ENCODE results near the gene RNF20. TPM values are rescaled to one million over a fixed set of nuclear protein-coding genes. Genes with fewer than 3 reads are reported as not detected.

Gene RNF20
- polyA plus RNA-seq, 1 donor (not counting 4 experiments of a cell fraction or from before 2014, with no cell fraction given): 28.8 TPM

- peaks cover 5% of the 10 kb centered on the region for H3K4me1 ChIP-seq (ENCODE audit: control insufficient read depth, extremely low read depth, insufficient read depth, low read length)
- H3K9me3 ChIP-seq (ENCODE audit: control insufficient read depth, low read depth, low read length): no peaks in the 10 kb centered on the region
- no peak overlapping the region for H3K9ac ChIP-seq (ENCODE audit: control insufficient read depth, extremely low read depth, insufficient read depth, low read length)
- H3K4me2 ChIP-seq (ENCODE audit: control insufficient read depth, extremely low read depth, insufficient read depth, low read depth, low read length): no peak overlapping the region
- no peaks in the 10 kb centered on the region for H4K20me1 ChIP-seq (ENCODE audit: control insufficient read depth, extremely low read depth, insufficient read depth, low read length)
- no peak overlapping the region for H3K27ac ChIP-seq (ENCODE audit: control insufficient read depth, insufficient read depth, low read length)
- no peaks in the 10 kb centered on the region for H3K79me2 ChIP-seq (ENCODE audit: control insufficient read depth, insufficient read depth, low read length)
- no peaks in the 10 kb centered on the region for H3K9me1 ChIP-seq (ENCODE audit: control insufficient read depth, extremely low read depth, insufficient read depth, low read length)
- no peak overlapping the region for H3K4me3 ChIP-seq (ENCODE audit: control insufficient read depth in 2 of 3, extremely low read depth in 1 of 3, insufficient read depth in 2 of 3, low read depth in 1 of 3, low read length in 3 of 3)
- no peaks in the 10 kb centered on the region for H3K36me3 ChIP-seq (ENCODE audit: control insufficient read depth in 2 of 2, extremely low read depth in 1 of 2, insufficient read depth in 2 of 2, low read length in 2 of 2)
- H3K27me3 ChIP-seq (ENCODE audit: control insufficient read depth, extremely low read depth, insufficient read depth, low read length): no peaks in the 10 kb centered on the region
- dilution Hi-C loops (cut with MboI; ENCODE audit: extremely low pct_ligation_motif_present, low sequenced_read_pairs): no loop called here
- FAIRE-seq (peak; percentile 62), DNase-seq (ENCODE audit: low read depth, low spot score) (peak; percentile 40)
- H2AFZ ChIP-seq (ENCODE audit: control insufficient read depth, low read length): no peak overlapping the region
- TF ChIP-seq EZH2 (IDR thresholded peaks at IDR 0.05; ENCODE audit: low read length) (no peak), CTCF (optimal IDR thresholded peaks at IDR 0.05 in 1 of 3, IDR thresholded peaks at IDR 0.05 in 1 of 3, conservative IDR thresholded peaks at IDR 0.05 in 1 of 3; ENCODE audit: extremely low read depth in 1 of 3, insufficient read depth in 2 of 3, low read length in 3 of 3) (no peak)
Measured at GRCh38 chr9:101508211-101508610, 25.4 kb upstream of the RNF20 start.

GRCh38 chr9:101509572-101509971 is 24.1 kb upstream of the RNF20 start:
- Histone ChIP-seq H3K27ac (ENCODE audit: control insufficient read depth, insufficient read depth, low read length) (no peak overlapping the region), H3K79me2 (ENCODE audit: control insufficient read depth, insufficient read depth, low read length) (no peaks in the 10 kb centered on the region), H2AFZ (ENCODE audit: control insufficient read depth, low read length) (no peak overlapping the region), H3K27me3 (ENCODE audit: control insufficient read depth, extremely low read depth, insufficient read depth, low read length) (no peaks in the 10 kb centered on the region), H3K36me3 (ENCODE audit: control insufficient read depth in 2 of 2, extremely low read depth in 1 of 2, insufficient read depth in 2 of 2, low read length in 2 of 2) (no peaks in the 10 kb centered on the region), H3K4me3 (ENCODE audit: control insufficient read depth in 2 of 3, extremely low read depth in 1 of 3, insufficient read depth in 2 of 3, low read depth in 1 of 3, low read length in 3 of 3) (no peak overlapping the region), H3K4me1 (ENCODE audit: control insufficient read depth, extremely low read depth, insufficient read depth, low read length) (peaks cover 12% of the 10 kb centered on the region), H3K4me2 (ENCODE audit: control insufficient read depth, extremely low read depth, insufficient read depth, low read depth, low read length) (no peak overlapping the region), H4K20me1 (ENCODE audit: control insufficient read depth, extremely low read depth, insufficient read depth, low read length) (no peaks in the 10 kb centered on the region), H3K9ac (ENCODE audit: control insufficient read depth, extremely low read depth, insufficient read depth, low read length) (no peak overlapping the region), H3K9me3 (ENCODE audit: control insufficient read depth, low read depth, low read length) (no peaks in the 10 kb centered on the region), H3K9me1 (ENCODE audit: control insufficient read depth, extremely low read depth, insufficient read depth, low read length) (no peaks in the 10 kb centered on the region)
- no peak for DNase-seq (ENCODE audit: low read depth, low spot score)
- dilution Hi-C loops (cut with MboI; ENCODE audit: extremely low pct_ligation_motif_present, low sequenced_read_pairs): no loop called here
- peak; percentile 9 for FAIRE-seq
- TF ChIP-seq EZH2 (IDR thresholded peaks at IDR 0.05; ENCODE audit: low read length): no peak
- TF ChIP-seq CTCF (optimal IDR thresholded peaks at IDR 0.05 in 1 of 3, IDR thresholded peaks at IDR 0.05 in 1 of 3, conservative IDR thresholded peaks at IDR 0.05 in 1 of 3; ENCODE audit: extremely low read depth in 1 of 3, insufficient read depth in 2 of 3, low read length in 3 of 3): no peak

All from keratinocyte (primary cell).